ENCODE measurements around the gene TMEM9. TPM values are rescaled to one million over a fixed set of nuclear protein-coding genes. Genes with fewer than 3 reads are reported as not detected.
A peak's percentile ranks its signal among the peaks of the same experiment; 100 is the strongest.

The TMEM9 gene
- total RNA-seq, 2 donors from 2014 or later, result 15.6 to 21.5 TPM

- Mint-ChIP-seq H3K27ac (no peak overlapping the region), H3K9me3 (no peaks in the 10 kb centered on the region), H3K27me3 (no peaks in the 10 kb centered on the region), H3K4me3 (no peak overlapping the region), H3K36me3 (peaks cover 5% of the 10 kb centered on the region), H3K4me1 (ENCODE audit: low read depth in 2 of 2) (no peaks in the 10 kb centered on the region)
- ATAC-seq, result no peak
- no peak for DNase-seq (ENCODE audit: low spot score)
Measured at GRCh38 chr1:201138311-201138840, 15.9 kb downstream of the TMEM9 start.

GRCh38 chr1:201137579-201138310, 16.5 kb downstream of the TMEM9 start:
- DNase-seq (ENCODE audit: low spot score), result peak; percentile 16

GRCh38 chr1:201137024-201137392, 17.3 kb downstream of the TMEM9 start:
- no peaks in the 10 kb centered on the region for H3K27me3 Mint-ChIP-seq
- H3K4me3 Mint-ChIP-seq, result no peak overlapping the region
- no peaks in the 10 kb centered on the region for H3K9me3 Mint-ChIP-seq
- no peak overlapping the region for H3K27ac Mint-ChIP-seq
- DNase-seq (ENCODE audit: low spot score) (no peak), ATAC-seq (no peak)
- no peaks in the 10 kb centered on the region for H3K4me1 Mint-ChIP-seq (ENCODE audit: low read depth in 2 of 2)
- H3K36me3 Mint-ChIP-seq, result no peaks in the 10 kb centered on the region

More at GRCh38 chr1:201137579-201138310, 16.5 kb downstream of the TMEM9 start:
- Mint-ChIP-seq H3K4me3 (no peak overlapping the region), H3K27me3 (no peaks in the 10 kb centered on the region), H3K4me1 (ENCODE audit: low read depth in 2 of 2) (no peaks in the 10 kb centered on the region), H3K36me3 (no peaks in the 10 kb centered on the region), H3K27ac (no peak overlapping the region), H3K9me3 (no peaks in the 10 kb centered on the region)
- no peak for ATAC-seq

- no peak overlapping the region for H3K27ac Mint-ChIP-seq
- H3K9me3 Mint-ChIP-seq, result no peaks in the 10 kb centered on the region
- H3K36me3 Mint-ChIP-seq, result no peaks in the 10 kb centered on the region
- H3K27me3 Mint-ChIP-seq, result no peaks in the 10 kb centered on the region
- H3K4me3 Mint-ChIP-seq, result no peak overlapping the region
- no peaks in the 10 kb centered on the region for H3K4me1 Mint-ChIP-seq (ENCODE audit: low read depth in 2 of 2)
- DNase-seq (ENCODE audit: low spot score) (no peak), ATAC-seq (no peak)
Measured at GRCh38 chr1:201136355-201137023, 17.8 kb downstream of the TMEM9 start.

GRCh38 chr1:201134405-201134804, 19.9 kb downstream of the TMEM9 start:
- H3K9me3 Mint-ChIP-seq, result no peaks in the 10 kb centered on the region
- no peaks in the 10 kb centered on the region for H3K27me3 Mint-ChIP-seq
- H3K36me3 Mint-ChIP-seq, result no peaks in the 10 kb centered on the region
- no peak overlapping the region for H3K27ac Mint-ChIP-seq
- no peak overlapping the region for H3K4me3 Mint-ChIP-seq
- no peaks in the 10 kb centered on the region for H3K4me1 Mint-ChIP-seq (ENCODE audit: low read depth in 2 of 2)
- ATAC-seq (no peak), DNase-seq (ENCODE audit: low spot score) (no peak)

GRCh38 chr1:201131398-201131797, 22.9 kb downstream of the TMEM9 start:
- Mint-ChIP-seq H3K4me3 (no peak overlapping the region), H3K27ac (no peak overlapping the region), H3K4me1 (ENCODE audit: low read depth in 2 of 2) (no peaks in the 10 kb centered on the region), H3K9me3 (no peaks in the 10 kb centered on the region), H3K36me3 (no peaks in the 10 kb centered on the region), H3K27me3 (no peaks in the 10 kb centered on the region)
- ATAC-seq (no peak), DNase-seq (ENCODE audit: low spot score) (no peak)

GRCh38 chr1:201128962-201129361, 25.3 kb downstream of the TMEM9 start:
- no peak for DNase-seq (ENCODE audit: low spot score)
- ATAC-seq, result no peak
- no peaks in the 10 kb centered on the region for H3K36me3 Mint-ChIP-seq
- no peaks in the 10 kb centered on the region for H3K4me1 Mint-ChIP-seq (ENCODE audit: low read depth in 2 of 2)
- H3K4me3 Mint-ChIP-seq, result no peak overlapping the region
- no peak overlapping the region for H3K27ac Mint-ChIP-seq
- no peaks in the 10 kb centered on the region for H3K9me3 Mint-ChIP-seq
- peaks cover 6 to 13% of the 10 kb centered on the region in 2 donors for H3K27me3 Mint-ChIP-seq

GRCh38 chr1:201128476-201128875, 25.8 kb downstream of the TMEM9 start:
- Mint-ChIP-seq H3K4me1 (ENCODE audit: low read depth in 2 of 2) (no peaks in the 10 kb centered on the region), H3K9me3 (no peaks in the 10 kb centered on the region), H3K27me3 (peaks cover 9 to 18% of the 10 kb centered on the region in 2 donors), H3K36me3 (no peaks in the 10 kb centered on the region), H3K27ac (no peak overlapping the region), H3K4me3 (no peak overlapping the region)
- DNase-seq (ENCODE audit: low spot score) (no peak), ATAC-seq (no peak)

- H3K4me1 Mint-ChIP-seq (ENCODE audit: low read depth in 2 of 2), result no peaks in the 10 kb centered on the region
- DNase-seq (ENCODE audit: low spot score) (no peak), ATAC-seq (no peak)
- no peaks in the 10 kb centered on the region for H3K36me3 Mint-ChIP-seq
- peaks cover 9 to 19% of the 10 kb centered on the region in 2 donors for H3K27me3 Mint-ChIP-seq
- no peak overlapping the region for H3K27ac Mint-ChIP-seq
- H3K4me3 Mint-ChIP-seq, result no peak overlapping the region
- H3K9me3 Mint-ChIP-seq, result no peaks in the 10 kb centered on the region
Measured at GRCh38 chr1:201127755-201128455, 26.4 kb downstream of the TMEM9 start.

GRCh38 chr1:201126832-201127754, 27.2 kb downstream of the TMEM9 start, which contains the start of gene ASCL5:
Gene ASCL5, minus strand, starts transcription at chr1:201127184. Its CDS starts 11,812 bp downstream, at chr1:201115372.
- no peak within 1 kb of the TSS for H3K4me3 Mint-ChIP-seq

GRCh38 chr1:201126463-201126831, 27.8 kb downstream of the TMEM9 start:
- Mint-ChIP-seq H3K4me1 (ENCODE audit: low read depth in 2 of 2) (no peaks in the 10 kb centered on the region), H3K4me3 (no peak overlapping the region), H3K27ac (no peak overlapping the region), H3K36me3 (no peaks in the 10 kb centered on the region), H3K27me3 (peaks cover 9 to 19% of the 10 kb centered on the region in 2 donors), H3K9me3 (no peaks in the 10 kb centered on the region)
- DNase-seq (ENCODE audit: low spot score), result no peak
- ATAC-seq, result no peak

More at GRCh38 chr1:201126832-201127754, 27.2 kb downstream of the TMEM9 start, which contains the start of gene ASCL5:
- no peak within 1 kb of the TSS for H3K27ac Mint-ChIP-seq
- DNase-seq (ENCODE audit: low spot score), result no peak
- no peaks in the 10 kb centered on the region for H3K36me3 Mint-ChIP-seq
- ATAC-seq, result no peak
- H3K27me3 Mint-ChIP-seq, result peaks cover 9 to 19% of the 10 kb centered on the region in 2 donors
- no peaks in the 10 kb centered on the region for H3K4me1 Mint-ChIP-seq (ENCODE audit: low read depth in 2 of 2)
- H3K9me3 Mint-ChIP-seq, result no peaks in the 10 kb centered on the region

- Mint-ChIP-seq H3K27ac (no peak overlapping the region), H3K36me3 (no peaks in the 10 kb centered on the region), H3K4me1 (ENCODE audit: low read depth in 2 of 2) (no peaks in the 10 kb centered on the region), H3K4me3 (no peak overlapping the region), H3K9me3 (no peaks in the 10 kb centered on the region), H3K27me3 (peaks cover 9 to 19% of the 10 kb centered on the region in 2 donors)
- no peak for DNase-seq (ENCODE audit: low spot score)
- ATAC-seq, result no peak
Measured at GRCh38 chr1:201125800-201126199, 28.5 kb downstream of the TMEM9 start.

GRCh38 chr1:201125019-201125418, 29.3 kb downstream of the TMEM9 start:
- Mint-ChIP-seq H3K36me3 (no peaks in the 10 kb centered on the region), H3K9me3 (no peaks in the 10 kb centered on the region), H3K27ac (no peak overlapping the region), H3K4me3 (no peak overlapping the region), H3K27me3 (peaks cover 12 to 19% of the 10 kb centered on the region in 2 donors), H3K4me1 (ENCODE audit: low read depth in 2 of 2) (no peaks in the 10 kb centered on the region)
- DNase-seq (ENCODE audit: low spot score) (no peak), ATAC-seq (no peak)

All from natural killer cell treated with Interleukin-12 subunit alpha and Interleukin-12 subunit beta and Interleukin-15 and Interleukin-18, amount 100 ng/mL, for 72 hours (primary cell).